ENCODE results near the gene TPSD1.

DNA sequence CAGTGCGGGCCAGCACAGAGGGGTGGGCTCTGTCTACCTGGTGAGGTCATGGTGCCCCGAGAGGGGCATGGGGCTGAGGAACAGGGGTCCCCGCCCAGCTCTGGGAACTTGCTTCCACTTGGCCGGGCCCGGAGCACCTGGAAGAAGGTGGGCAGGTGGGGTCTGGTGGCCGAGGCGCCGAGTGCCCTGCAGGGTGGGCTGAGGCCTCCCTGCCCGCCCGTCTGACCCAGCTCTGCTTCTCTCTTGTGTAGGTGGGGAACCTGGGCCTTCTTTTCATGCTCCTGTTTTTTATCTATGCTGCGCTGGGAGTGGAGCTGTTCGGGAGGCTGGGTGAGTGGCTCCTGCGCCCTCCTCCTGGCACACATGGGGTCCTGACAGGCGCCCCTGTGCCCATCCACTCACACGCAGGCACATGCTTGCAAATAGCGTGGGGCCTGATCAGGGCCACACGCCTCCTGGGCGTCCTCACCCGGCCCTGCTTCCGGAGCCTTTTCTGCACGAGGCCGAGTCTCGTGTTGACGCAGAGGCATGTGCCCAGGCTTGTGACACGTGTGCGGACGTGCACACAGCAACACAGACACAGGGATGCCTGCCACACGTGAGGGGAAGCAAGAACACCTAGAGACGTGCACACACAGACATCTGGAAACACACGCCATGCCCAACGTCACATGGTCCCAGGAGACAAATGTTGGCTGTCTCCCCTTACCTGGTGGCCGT lies 39.0 kb upstream of the TPSD1 start:
- TF ChIP-seq, protein P1, sequence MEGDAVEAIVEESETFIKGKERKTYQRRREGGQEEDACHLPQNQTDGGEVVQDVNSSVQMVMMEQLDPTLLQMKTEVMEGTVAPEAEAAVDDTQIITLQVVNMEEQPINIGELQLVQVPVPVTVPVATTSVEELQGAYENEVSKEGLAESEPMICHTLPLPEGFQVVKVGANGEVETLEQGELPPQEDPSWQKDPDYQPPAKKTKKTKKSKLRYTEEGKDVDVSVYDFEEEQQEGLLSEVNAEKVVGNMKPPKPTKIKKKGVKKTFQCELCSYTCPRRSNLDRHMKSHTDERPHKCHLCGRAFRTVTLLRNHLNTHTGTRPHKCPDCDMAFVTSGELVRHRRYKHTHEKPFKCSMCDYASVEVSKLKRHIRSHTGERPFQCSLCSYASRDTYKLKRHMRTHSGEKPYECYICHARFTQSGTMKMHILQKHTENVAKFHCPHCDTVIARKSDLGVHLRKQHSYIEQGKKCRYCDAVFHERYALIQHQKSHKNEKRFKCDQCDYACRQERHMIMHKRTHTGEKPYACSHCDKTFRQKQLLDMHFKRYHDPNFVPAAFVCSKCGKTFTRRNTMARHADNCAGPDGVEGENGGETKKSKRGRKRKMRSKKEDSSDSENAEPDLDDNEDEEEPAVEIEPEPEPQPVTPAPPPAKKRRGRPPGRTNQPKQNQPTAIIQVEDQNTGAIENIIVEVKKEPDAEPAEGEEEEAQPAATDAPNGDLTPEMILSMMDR (IDR thresholded peaks at IDR 0.05; ENCODE audit: low read depth, low read length, poor library complexity, severe bottlenecking) = no peak
- TF ChIP-seq EZH2phosphoT487 (IDR thresholded peaks at IDR 0.05; ENCODE audit: borderline replicate concordance, low read length) = no peak

Data from DOHH2 (cell line).